HG03457 (cell line): ENCODE results near the gene RIPOR3.

ENCODE experiments used
- ATAC-seq: cut with Tn5 transposase; IDR thresholded peaks from one replicate; pipeline ENCODE4 v1.9.1; 2021; ENCODE audit warnings: moderate number of reproducible peaks; ENCODE audit not compliant: unreplicated experiment

RIPOR3 gene, protein sequence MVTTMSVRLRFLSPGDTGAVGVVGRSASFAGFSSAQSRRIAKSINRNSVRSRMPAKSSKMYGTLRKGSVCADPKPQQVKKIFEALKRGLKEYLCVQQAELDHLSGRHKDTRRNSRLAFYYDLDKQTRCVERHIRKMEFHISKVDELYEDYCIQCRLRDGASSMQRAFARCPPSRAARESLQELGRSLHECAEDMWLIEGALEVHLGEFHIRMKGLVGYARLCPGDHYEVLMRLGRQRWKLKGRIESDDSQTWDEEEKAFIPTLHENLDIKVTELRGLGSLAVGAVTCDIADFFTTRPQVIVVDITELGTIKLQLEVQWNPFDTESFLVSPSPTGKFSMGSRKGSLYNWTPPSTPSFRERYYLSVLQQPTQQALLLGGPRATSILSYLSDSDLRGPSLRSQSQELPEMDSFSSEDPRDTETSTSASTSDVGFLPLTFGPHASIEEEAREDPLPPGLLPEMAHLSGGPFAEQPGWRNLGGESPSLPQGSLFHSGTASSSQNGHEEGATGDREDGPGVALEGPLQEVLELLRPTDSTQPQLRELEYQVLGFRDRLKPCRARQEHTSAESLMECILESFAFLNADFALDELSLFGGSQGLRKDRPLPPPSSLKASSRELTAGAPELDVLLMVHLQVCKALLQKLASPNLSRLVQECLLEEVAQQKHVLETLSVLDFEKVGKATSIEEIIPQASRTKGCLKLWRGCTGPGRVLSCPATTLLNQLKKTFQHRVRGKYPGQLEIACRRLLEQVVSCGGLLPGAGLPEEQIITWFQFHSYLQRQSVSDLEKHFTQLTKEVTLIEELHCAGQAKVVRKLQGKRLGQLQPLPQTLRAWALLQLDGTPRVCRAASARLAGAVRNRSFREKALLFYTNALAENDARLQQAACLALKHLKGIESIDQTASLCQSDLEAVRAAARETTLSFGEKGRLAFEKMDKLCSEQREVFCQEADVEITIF

DNA sequence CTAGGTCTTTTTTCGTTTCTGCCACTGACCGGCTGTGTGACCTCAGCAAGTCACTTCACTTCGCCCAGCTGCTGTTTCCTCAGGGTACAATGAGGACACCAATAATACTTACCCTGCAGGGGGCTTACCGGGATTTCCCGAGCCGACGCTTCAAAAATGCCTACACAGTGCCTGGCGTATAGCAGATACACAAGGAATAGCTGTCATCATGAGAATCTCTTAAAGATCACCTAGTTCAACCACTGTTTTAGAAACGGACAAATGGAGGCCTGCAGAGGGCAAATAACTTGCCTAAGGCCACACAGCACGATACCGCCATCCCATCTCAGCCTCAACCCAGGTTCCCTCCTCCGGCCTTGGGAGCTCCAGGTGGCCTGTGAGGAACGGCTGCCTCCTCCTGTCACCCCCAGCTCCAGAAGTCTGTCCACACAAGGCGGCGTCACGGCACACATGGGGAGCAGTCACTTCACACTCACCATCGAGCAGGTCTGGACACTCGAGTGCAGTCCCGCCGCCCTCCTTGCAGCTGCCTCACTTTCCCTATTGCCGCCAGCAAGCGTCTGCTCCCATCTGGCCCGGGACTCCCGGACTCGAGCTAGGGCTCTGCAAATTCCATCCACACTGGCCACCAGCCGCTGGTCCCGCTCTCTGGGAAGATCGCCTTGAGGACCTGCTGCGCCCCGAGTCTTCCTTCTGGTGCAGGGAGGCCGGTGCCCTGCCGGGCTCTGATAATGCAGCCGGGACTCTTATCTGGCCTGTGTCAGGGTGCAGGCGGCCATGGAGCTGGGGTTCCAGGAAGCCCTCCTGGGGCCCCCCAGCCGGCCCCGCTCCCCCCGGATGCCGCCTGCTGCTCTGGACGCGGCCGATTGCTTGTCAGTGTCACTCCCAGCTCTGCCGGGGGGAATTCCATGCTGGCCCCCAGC, at the start of gene RIPOR3:
Gene RIPOR3 (minus strand): TSS at position 893 of the 923 bp plus-strand sequence. CDS start 414 bp downstream, at position 479.
- no peak for ATAC-seq

DNA sequence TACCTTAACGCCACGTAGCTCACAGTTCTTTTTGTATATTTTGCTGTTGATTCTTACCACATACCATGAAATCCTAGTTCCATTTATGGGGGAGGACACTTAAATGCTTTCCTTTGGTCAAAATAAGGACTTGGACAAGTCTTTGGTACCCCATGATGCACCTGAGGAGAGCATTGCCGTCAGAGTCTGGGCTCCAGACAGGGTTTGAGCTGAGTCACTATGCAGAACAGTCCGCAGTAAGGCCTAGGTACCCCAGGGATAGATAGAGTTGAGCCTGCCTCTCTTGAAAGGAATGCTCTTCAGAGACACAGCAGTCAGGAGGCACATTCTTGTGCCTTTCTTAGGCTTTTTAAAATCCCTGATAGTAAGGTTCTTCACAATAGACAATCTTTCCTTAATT, 46.0 kb upstream of the RIPOR3 start:
- ATAC-seq = no peak

- ATAC-seq = no peak
Observed at GRCh38 chr20:50735813-50736212, 44.5 kb upstream of the RIPOR3 start.

GRCh38 chr20:50734730-50735679, 43.7 kb upstream of the RIPOR3 start:
- ATAC-seq = no peak

DNA sequence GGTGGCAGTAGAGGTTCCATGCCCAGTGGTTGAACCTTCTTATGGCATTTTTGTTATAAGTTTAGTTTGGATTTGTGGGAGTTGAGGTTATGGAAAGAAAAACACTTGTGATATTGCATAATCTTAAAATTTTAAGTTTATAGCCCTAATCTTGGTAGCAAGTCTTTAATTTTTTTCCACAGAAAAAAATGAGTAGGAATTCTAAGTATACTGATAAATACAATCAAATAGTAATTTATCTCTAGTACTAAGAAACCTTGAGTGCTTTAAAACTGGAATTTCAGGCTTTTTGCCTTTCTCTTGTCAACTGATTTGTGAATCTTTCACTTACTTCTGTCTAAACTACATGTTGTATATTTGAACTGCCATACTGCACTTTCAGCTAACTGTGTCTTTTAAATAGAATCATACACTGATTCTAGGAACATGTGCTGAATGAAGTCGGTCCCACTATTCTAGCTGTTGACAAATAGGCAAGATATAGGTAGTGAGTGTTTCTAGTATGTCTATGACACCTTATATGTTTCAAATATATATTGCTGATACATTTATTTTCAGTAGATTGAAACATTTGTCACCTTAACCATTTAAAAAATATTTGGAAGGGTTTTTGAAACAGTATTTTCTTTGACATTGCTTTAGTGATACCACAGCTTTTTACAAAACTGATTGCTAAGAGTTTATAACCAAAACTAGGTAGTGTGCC, 42.5 kb upstream of the RIPOR3 start:
- ATAC-seq = no peak

DNA sequence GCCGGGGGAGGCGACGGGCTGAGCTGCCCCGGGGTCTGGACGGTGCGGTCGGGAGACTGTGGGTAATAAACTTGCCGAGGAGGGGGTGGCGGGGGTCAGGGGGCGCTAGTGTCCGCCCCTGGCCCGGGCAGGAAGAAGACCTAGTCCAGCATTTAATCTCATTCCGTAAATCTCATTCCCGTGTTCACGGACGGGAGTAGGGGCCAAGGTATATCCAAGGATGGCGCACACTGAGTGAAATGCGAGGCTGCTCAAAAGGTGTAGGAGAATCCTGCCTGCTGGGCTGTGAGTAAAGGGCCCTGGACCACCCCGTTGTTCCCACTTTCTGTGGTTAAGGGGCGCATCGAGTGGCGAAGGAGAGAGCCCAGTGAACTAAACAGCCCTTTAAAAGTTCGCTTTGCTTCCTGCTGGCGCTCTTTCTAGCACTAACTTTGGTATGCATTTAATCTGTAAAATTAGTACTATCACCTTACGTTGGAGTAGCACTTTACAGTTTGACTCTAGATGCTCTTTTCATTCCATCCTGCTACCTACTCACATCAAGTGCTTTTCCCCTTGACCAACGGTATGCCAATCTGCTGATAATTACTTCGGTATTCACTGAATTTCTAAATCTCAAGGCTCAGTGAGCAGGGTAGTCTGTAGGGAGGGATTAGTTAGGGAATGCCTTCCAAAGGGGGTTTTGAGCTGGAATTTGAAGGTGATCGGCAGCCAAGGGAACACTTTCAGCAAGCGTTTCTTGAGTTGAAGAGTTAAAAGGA, 40.8 kb upstream of the RIPOR3 start:
- no peak for ATAC-seq

DNA sequence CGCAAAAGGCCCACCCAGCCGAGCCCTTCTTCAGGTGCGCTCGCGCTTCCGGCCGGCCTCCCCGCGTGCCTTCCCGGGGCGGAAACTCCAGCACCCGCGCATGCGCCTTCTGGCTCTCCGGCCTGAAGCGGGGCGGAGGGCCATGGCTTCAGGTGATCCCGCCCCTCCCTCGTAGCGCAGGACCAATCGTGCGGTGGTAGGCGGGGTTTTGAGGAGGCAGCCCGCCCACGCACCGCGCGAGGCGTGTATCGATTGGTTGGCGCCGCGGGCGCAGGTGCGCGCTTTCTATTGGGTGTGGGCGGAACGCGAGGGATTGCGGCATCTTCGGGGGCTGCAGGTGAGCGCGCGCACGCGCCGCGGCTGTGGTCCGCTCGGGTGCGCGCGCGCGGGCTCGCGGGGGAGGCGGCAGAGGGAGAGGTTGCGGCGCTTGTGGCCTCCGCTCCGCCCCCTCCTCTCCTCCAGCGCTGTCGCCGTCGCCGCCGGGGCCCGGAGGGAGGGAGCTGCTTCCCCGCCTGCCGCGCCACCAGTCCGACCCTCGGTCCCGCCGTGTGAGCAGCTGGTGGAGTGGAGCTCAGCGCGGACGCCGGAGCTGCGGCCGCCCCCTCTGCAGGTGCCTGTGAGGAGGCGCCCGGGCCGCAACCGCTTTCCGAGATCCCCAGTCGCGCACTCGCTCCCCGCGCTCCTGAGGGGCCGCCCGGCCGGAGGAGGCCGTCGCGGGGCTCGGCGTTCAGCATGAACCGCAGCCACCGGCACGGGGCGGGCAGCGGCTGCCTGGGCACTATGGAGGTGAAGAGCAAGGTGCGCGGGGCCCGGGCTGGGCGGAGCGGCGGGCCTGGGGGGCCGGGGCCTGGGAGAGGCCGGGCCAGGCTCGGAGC, 40.0 kb upstream of the RIPOR3 start, which contains the start of gene PARD6B:
Gene PARD6B (plus strand): TSS at position 526 of the 875 bp plus-strand sequence. CDS start 207 bp downstream, at position 733.
- peak; percentile 82 for ATAC-seq

GRCh38 chr20:50730765-50731054, 39.4 kb upstream of the RIPOR3 start:
- no peak for ATAC-seq

DNA sequence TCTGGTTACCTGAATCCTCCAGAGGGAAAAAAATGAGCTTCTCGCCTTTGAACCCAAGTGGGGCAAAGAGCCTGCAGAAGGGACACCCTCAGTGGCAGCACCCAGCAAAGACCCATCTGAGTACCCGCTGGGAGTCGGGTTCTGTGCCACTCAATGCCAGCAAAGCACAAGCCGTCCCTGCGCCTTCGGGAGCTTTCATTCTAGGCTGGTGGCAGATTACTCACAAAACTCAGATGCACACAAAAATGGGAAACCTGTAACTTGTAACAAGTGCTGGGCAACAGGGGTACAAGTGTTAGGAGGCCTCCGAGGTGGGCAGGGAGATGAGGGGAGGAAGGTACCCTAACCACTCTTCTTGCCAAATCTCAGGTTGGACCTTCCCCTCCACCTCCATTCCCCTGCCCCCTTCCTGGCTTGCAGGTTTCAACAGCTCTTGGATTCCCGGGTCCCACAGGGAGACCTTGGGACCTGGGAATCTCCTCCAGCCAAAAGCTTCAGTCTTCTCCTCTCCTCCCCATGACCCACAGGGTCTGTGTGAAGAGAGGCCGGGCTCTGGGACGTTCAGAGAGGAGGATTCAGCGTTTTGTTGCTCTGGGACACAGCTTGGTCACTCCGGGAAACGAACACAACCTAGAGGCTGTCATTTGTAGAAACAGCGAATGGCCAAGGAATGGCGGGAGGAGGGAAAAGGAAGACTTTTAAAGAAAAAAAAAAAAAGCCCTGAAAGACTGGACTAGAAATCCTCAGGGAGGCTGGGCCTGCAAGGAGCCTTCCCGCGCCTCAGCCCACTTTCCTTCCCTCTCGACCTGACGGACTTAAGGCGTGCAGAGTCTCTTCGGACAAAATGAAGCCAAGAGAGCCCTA, 38.8 kb upstream of the RIPOR3 start:
- ATAC-seq = no peak

DNA sequence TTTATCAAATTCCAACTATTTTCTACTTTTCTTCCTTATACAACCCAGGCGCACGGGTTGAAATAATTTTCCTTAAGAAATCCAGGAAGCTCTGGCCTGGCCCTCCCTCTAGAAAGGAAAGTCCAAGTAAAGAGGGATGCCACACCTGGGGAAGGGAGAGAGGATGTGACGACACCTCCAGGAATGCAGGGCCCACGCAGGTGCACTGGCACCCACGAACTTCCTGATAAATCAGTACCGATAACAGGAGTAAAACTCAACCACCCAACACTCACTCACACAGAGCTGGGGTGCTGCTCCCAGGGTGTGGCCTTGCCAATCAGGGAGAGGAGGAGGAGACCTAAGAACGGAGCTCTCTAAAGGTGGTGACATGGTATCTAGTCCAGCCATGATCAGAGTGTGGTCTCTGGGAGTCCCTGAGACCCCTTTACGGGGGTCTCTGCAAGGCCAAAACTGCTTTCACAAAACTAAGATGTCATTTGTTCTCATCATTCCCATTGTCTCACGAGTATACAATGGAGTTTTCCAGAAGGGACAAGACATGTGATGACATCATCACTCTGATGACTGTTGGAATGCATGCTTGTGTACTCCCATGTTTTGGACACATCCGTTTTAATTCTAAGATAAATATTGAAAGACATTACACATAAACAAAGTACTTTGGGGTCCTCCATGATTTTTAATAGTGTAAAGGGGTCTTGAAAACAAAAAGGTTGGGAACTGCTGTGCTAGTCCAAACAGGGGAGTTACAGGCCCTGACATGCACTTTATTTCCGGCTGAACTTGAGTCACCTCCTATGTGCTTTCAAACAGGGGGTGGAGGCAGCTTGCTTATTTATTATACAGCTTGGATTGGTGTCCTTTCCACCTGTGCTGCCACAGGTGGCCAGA, 37.9 kb upstream of the RIPOR3 start:
- no peak for ATAC-seq

- no peak for ATAC-seq
Observed at GRCh38 chr20:50728486-50728980, 37.2 kb upstream of the RIPOR3 start.

- ATAC-seq = no peak
Observed at GRCh38 chr20:50727792-50728485, 36.6 kb upstream of the RIPOR3 start.

DNA sequence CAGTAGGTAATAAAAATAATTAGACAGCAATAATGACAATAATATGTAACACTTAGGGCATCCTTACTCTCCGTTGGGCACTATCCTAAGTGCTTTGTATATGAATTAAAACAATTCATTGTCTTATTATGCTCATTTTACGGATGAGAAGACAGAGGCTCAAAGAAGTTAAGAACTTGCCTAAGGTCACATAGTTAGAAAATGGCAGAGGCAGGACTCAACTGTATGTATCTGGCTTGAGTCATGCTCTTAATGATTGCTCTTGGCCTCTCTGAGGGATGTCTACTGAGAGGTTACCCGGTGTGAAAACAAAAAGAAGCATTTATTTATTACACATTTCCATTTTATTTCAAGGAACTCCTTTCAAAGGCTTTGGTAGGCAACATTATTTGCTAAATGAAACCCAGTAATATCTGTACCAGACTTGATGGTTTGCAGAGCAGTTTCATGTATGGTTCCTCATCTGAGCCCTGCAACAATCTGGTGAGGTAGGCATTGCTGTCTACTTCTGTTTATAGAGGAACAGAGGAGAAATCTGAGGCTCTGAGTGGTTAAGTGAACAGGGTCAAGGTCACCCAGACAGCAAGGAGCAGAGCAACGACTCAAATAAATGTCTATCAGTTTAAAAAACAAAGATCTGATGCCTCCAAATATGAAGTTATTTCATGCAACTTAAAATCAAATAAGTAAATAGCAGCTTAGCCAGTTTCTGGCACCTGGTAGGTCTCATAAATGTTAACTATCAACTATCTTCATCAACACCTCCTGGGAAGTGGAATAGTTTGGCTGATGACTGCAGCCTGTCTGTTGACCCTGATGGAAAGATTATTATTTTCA, 35.8 kb upstream of the RIPOR3 start:
- no peak for ATAC-seq

DNA sequence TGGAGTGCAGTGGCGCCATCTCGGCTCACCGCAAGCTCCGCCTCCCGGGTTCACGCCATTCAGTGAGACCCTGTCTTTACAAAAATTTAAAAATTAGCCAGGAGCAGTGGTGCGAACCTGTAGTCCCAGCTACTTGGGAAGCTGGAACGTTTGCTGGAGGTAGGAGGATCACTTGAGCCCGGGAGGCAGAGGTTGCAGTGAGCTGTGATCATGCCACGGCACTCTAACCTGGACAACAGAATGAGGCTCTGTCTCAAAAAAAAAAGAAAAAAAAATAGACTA, 34.3 kb upstream of the RIPOR3 start:
- ATAC-seq = no peak
